ENCODE results near the gene BUB1B. TPM values are rescaled to one million over a fixed set of nuclear protein-coding genes. Genes with fewer than 3 reads are reported as not detected.

Gene BUB1B
- total RNA-seq, 3 donors from 2014 or later: 12.1 to 17.4 (median 15.6) TPM

- H3K36me3 Mint-ChIP-seq (ENCODE audit: insufficient read depth): no peaks in the 10 kb centered on the region
- peaks cover 22% of the 10 kb centered on the region for H3K27me3 Mint-ChIP-seq (ENCODE audit: low read depth)
- no peak for DNase-seq
- no peak for ATAC-seq
- H3K4me1 Mint-ChIP-seq (ENCODE audit: low read depth): peaks cover 10% of the 10 kb centered on the region
- no peaks in the 10 kb centered on the region for H3K9me3 Mint-ChIP-seq
- no peak overlapping the region for H3K4me3 Mint-ChIP-seq
These were observed 74.5 kb downstream of the BUB1B start for GRCh38 chr15:40235201-40235885.

- Mint-ChIP-seq H3K4me3 (no peak within 1 kb of the TSS), H3K27me3 (ENCODE audit: low read depth) (peaks cover 26% of the 10 kb centered on the region), H3K9me3 (no peaks in the 10 kb centered on the region), H3K4me1 (ENCODE audit: low read depth) (peaks cover 10% of the 10 kb centered on the region), H3K36me3 (ENCODE audit: insufficient read depth) (no peaks in the 10 kb centered on the region)
- DNase-seq (peak; percentile 24), ATAC-seq (peak; percentile 84)
These were observed 77.9 kb downstream of the BUB1B start, which contains the start of gene PAK6 for GRCh38 chr15:40238532-40239403. Gene PAK6, plus strand, starts transcription at chr15:40239063. Its CDS starts 25,723 bp downstream, at chr15:40264786.

GRCh38 chr15:40239404-40239692, 78.5 kb downstream of the BUB1B start:
- Mint-ChIP-seq H3K27me3 (ENCODE audit: low read depth) (peaks cover 26% of the 10 kb centered on the region), H3K9me3 (no peaks in the 10 kb centered on the region), H3K4me3 (no peak overlapping the region), H3K36me3 (ENCODE audit: insufficient read depth) (no peaks in the 10 kb centered on the region), H3K4me1 (ENCODE audit: low read depth) (peaks cover 10% of the 10 kb centered on the region)
- DNase-seq (no peak), ATAC-seq (no peak)

- DNase-seq (no peak), ATAC-seq (no peak)
- H3K4me3 Mint-ChIP-seq: no peak overlapping the region
- H3K27me3 Mint-ChIP-seq (ENCODE audit: low read depth): peaks cover 26% of the 10 kb centered on the region
- no peaks in the 10 kb centered on the region for H3K9me3 Mint-ChIP-seq
- H3K36me3 Mint-ChIP-seq (ENCODE audit: insufficient read depth): no peaks in the 10 kb centered on the region
- peaks cover 10% of the 10 kb centered on the region for H3K4me1 Mint-ChIP-seq (ENCODE audit: low read depth)
These were observed 79.1 kb downstream of the BUB1B start for GRCh38 chr15:40239693-40240618.

- Mint-ChIP-seq H3K4me3 (no peak overlapping the region), H3K9me3 (no peaks in the 10 kb centered on the region), H3K27me3 (ENCODE audit: low read depth) (peaks cover 26% of the 10 kb centered on the region), H3K36me3 (ENCODE audit: insufficient read depth) (no peaks in the 10 kb centered on the region), H3K4me1 (ENCODE audit: low read depth) (peaks cover 10% of the 10 kb centered on the region)
- ATAC-seq (no peak), DNase-seq (no peak)
These were observed 79.9 kb downstream of the BUB1B start for GRCh38 chr15:40240619-40241221.

- H3K9me3 Mint-ChIP-seq: no peaks in the 10 kb centered on the region
- H3K4me3 Mint-ChIP-seq: no peak overlapping the region
- DNase-seq (no peak), ATAC-seq (no peak)
- no peaks in the 10 kb centered on the region for H3K36me3 Mint-ChIP-seq (ENCODE audit: insufficient read depth)
- H3K27me3 Mint-ChIP-seq (ENCODE audit: low read depth): peaks cover 26% of the 10 kb centered on the region
- peaks cover 10% of the 10 kb centered on the region for H3K4me1 Mint-ChIP-seq (ENCODE audit: low read depth)
These were observed 80.7 kb downstream of the BUB1B start for GRCh38 chr15:40241269-40242212.

GRCh38 chr15:40242213-40242599, 81.3 kb downstream of the BUB1B start:
- Mint-ChIP-seq H3K4me1 (ENCODE audit: low read depth) (peaks cover 10% of the 10 kb centered on the region), H3K4me3 (no peak overlapping the region), H3K9me3 (no peaks in the 10 kb centered on the region), H3K27me3 (ENCODE audit: low read depth) (peaks cover 26% of the 10 kb centered on the region), H3K36me3 (ENCODE audit: insufficient read depth) (no peaks in the 10 kb centered on the region)
- ATAC-seq (no peak), DNase-seq (no peak)

- no peaks in the 10 kb centered on the region for H3K9me3 Mint-ChIP-seq
- peaks cover 25% of the 10 kb centered on the region for H3K27me3 Mint-ChIP-seq (ENCODE audit: low read depth)
- H3K4me3 Mint-ChIP-seq: no peak overlapping the region
- DNase-seq (no peak), ATAC-seq (no peak)
- H3K4me1 Mint-ChIP-seq (ENCODE audit: low read depth): peaks cover 10% of the 10 kb centered on the region
- no peaks in the 10 kb centered on the region for H3K36me3 Mint-ChIP-seq (ENCODE audit: insufficient read depth)
These were observed 81.7 kb downstream of the BUB1B start for GRCh38 chr15:40242601-40243000.

- Mint-ChIP-seq H3K4me3 (no peak overlapping the region), H3K4me1 (ENCODE audit: low read depth) (peaks cover 6% of the 10 kb centered on the region), H3K36me3 (ENCODE audit: insufficient read depth) (no peaks in the 10 kb centered on the region), H3K9me3 (no peaks in the 10 kb centered on the region), H3K27me3 (ENCODE audit: low read depth) (peaks cover 18% of the 10 kb centered on the region)
- DNase-seq (no peak), ATAC-seq (no peak)
These were observed 82.4 kb downstream of the BUB1B start for GRCh38 chr15:40243126-40243810.

GRCh38 chr15:40244961-40245523, 84.2 kb downstream of the BUB1B start:
- ATAC-seq: no peak
- H3K4me1 Mint-ChIP-seq (ENCODE audit: low read depth): no peaks in the 10 kb centered on the region
- DNase-seq: no peak
- peaks cover 7% of the 10 kb centered on the region for H3K27me3 Mint-ChIP-seq (ENCODE audit: low read depth)
- H3K36me3 Mint-ChIP-seq (ENCODE audit: insufficient read depth): no peaks in the 10 kb centered on the region
- H3K9me3 Mint-ChIP-seq: no peaks in the 10 kb centered on the region
- no peak overlapping the region for H3K4me3 Mint-ChIP-seq

- Mint-ChIP-seq H3K9me3 (no peaks in the 10 kb centered on the region), H3K4me1 (ENCODE audit: low read depth) (no peaks in the 10 kb centered on the region), H3K36me3 (ENCODE audit: insufficient read depth) (no peaks in the 10 kb centered on the region), H3K4me3 (no peak overlapping the region), H3K27me3 (ENCODE audit: low read depth) (peaks cover 1% of the 10 kb centered on the region)
- DNase-seq (no peak), ATAC-seq (no peak)
These were observed 85.0 kb downstream of the BUB1B start for GRCh38 chr15:40245666-40246450.

Data from activated T-cell treated with anti-CD3 and anti-CD28 coated beads, Interleukin-2, amount 50 U/mL, for 4 hours (primary cell).